ENCODE results near the gene ISYNA1.

Gene ISYNA1

GRCh38 chr19:18437491-18438330 is at the start of gene ISYNA1:
Gene ISYNA1, minus strand, starts transcription at chr19:18438133. Its CDS starts 154 bp downstream, at chr19:18437979.
- peak; percentile 23 for DNase-seq

- no peak for DNase-seq
Observed at GRCh38 chr19:18486746-18487145, 48.8 kb upstream of the ISYNA1 start.

- no peak for DNase-seq
Observed at GRCh38 chr19:18484992-18485391, 47.1 kb upstream of the ISYNA1 start.

- DNase-seq: peak; percentile 68
Observed at GRCh38 chr19:18483119-18483890, 45.4 kb upstream of the ISYNA1 start.

- DNase-seq: no peak
Observed at GRCh38 chr19:18481505-18482222, 43.7 kb upstream of the ISYNA1 start.

GRCh38 chr19:18480006-18480691 is 42.2 kb upstream of the ISYNA1 start:
- peak; percentile 69 for DNase-seq

- peak; percentile 83 for DNase-seq
Observed at GRCh38 chr19:18478545-18479311, 40.8 kb upstream of the ISYNA1 start.

- DNase-seq: no peak
Observed at GRCh38 chr19:18477974-18478373, 40.0 kb upstream of the ISYNA1 start.

GRCh38 chr19:18477042-18477779 is 39.3 kb upstream of the ISYNA1 start:
- DNase-seq: no peak

- no peak for DNase-seq
Observed at GRCh38 chr19:18476507-18477041, 38.6 kb upstream of the ISYNA1 start.

- DNase-seq: peak; percentile 68
Observed at GRCh38 chr19:18475762-18476331, 37.9 kb upstream of the ISYNA1 start.

- DNase-seq: no peak
Observed at GRCh38 chr19:18475004-18475453, 37.1 kb upstream of the ISYNA1 start.

- DNase-seq: no peak
Observed at GRCh38 chr19:18474366-18474887, 36.5 kb upstream of the ISYNA1 start.

GRCh38 chr19:18473706-18474087 is 35.8 kb upstream of the ISYNA1 start:
- no peak for DNase-seq

GRCh38 chr19:18473003-18473705 is 35.2 kb upstream of the ISYNA1 start:
- no peak for DNase-seq

- no peak for DNase-seq
Observed at GRCh38 chr19:18470787-18471186, 32.9 kb upstream of the ISYNA1 start.

- DNase-seq: peak; percentile 44
Observed at GRCh38 chr19:18469069-18469846, 31.3 kb upstream of the ISYNA1 start.

- no peak for DNase-seq
Observed at GRCh38 chr19:18468517-18468916, 30.6 kb upstream of the ISYNA1 start.

GRCh38 chr19:18467978-18468377 is 30.0 kb upstream of the ISYNA1 start:
- no peak for DNase-seq

Measured in SHP77 treated with DMSO at 0.1 percent for 48 hours (cell line).